ENCODE data around the gene MRPS22.
"Not testable (repeated sequence)": the region's sequence is repeated elsewhere in the genome, so short reads cannot be mapped to it uniquely, and the experiment has no call there.

MRPS22 gene

DNA sequence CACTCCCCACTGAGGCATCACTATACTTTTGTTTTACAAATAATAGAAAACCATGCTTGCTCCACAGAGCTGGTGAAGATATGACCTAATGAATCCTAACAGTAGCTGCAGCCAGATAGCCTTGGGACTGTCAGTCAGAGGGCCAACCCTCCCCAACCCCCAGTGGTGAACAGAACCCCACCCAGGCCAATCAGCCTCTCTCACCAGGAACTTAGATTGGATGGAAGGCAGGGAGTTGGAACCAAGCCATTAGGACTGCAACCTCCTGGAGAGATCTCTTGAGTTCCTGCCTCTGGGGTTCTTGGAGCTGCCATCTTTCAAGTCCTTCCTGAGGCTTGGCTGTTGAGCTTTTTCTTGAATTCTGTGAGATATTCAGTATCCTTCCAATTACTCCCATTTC is 3.0 kb upstream of the MRPS22 start:
- DNase-seq: no peak

DNA sequence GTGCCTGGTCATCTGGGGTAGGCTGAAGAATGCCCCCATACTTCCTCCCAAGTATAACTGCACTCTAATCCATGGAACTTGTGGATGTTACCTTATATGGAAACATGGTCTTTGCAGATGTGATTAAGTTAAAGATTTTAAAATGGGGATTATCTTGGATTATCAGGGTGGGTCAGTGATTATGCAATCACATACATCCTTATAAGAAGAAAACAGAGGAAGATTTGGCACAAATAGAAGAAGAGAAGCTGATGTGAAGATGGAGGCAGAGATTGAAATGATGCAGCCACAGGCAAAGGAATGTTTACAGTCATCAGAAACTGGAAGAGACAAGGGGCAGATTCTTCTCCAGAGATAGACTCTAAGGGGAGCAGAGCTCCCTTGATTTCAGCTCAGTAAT is 1.8 kb upstream of the MRPS22 start:
- no peak for DNase-seq

DNA sequence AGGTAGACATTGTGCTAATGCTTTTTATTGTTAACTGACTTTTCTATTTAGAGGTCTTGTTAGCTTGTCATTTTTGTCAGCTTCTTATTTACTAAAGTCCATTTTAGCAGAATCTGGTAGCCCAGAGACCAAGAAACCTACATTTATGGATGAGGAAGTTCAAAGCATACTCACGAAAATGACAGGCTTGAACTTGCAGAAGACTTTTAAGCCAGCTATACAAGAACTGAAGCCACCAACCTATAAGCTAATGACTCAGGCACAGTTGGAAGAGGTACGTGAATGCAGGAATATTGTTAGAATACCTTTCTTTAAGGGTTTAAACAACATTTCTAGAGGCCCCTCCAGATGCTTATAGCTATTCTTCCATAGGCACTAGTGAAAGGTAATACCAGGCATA is 3.0 kb downstream of the MRPS22 start:
- no peak for DNase-seq

DNA sequence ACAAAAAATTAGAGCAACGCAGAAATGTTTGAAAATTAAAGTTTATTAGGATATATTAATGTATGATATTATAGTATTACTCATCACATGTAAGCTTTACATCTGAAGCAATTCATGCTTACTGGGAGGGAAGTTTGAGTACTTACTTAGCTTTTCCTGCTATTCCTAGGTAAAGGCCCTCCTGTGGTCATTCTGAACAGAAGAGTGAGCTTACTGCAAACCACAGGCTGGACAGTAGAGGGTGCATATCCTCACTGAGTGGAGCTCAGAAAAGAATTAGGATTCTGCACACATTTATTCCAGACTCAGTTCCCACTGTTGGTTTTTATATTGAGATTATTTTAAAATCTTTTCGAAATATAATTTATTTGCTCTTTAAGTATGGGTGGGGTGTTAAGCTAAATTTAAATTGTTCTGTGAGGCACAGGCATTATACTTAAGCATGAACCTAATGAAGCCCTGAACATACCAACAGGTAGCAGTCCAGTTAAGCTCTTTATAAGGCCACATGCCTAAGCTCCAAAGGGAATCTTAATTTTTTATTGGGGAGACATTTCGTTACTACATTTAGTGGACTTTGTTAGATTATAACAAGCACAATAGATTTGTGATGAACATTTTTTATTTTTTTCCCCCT is 10.2 kb downstream of the MRPS22 start:
- DNase-seq: no peak

DNA sequence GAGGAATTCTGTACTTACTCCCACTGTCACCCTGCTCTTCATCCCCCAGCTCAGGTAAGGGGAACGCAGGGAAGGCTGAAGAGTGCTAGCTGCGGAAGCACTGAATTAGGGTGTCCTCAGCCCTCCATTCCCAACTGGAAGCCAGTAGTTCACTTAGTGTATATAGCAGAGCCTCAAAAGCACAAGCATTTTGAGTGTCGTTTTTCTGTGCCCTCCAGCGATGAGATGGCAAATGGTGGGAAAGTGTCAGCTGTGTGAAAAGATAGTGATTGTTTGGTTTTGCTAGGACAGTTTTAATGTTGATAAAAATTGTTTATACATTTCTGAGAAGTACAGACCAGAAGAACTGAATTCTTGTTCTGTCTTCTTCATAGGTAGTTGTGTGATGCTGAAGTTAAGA is 10.8 kb downstream of the MRPS22 start:
- DNase-seq: no peak

DNA sequence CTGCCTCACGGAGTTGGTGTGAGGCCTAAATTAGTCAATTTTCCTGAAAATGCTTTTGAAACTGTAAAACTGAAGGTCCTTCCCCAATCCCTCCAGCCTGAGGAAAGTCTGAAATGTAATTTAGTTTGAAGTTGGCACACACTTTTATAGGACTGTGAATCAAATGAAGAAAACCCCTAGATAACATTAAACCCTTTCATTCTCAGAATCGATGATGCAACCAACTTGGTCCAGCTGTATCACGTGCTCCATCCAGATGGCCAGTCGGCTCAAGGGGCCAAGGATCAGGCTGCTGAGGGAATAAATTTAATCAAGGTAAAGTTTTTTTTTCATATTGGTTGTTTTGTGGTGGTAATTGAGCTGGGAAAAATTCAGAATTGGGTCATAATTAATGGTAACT is 11.7 kb downstream of the MRPS22 start:
- DNase-seq: no peak

DNA sequence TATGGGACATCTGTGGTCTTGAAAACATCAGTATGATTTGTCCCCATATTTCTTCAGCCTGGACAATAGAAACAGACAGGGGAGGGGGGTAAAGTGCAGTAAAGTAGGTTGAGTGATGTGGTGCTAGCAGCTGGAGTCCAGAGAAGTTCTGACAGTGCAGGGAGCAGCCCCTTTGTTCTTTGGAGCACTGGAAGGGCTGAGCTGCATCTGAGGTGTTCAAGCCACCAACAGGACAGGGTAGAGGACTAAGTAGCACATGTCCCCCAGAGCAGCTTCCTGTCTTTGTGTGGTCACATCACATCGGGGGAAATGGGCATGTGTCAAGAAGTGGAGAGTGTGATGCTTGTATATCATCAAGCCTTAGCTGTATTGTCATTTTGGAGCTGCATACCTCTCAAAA is 12.1 kb downstream of the MRPS22 start:
- DNase-seq: no peak

DNA sequence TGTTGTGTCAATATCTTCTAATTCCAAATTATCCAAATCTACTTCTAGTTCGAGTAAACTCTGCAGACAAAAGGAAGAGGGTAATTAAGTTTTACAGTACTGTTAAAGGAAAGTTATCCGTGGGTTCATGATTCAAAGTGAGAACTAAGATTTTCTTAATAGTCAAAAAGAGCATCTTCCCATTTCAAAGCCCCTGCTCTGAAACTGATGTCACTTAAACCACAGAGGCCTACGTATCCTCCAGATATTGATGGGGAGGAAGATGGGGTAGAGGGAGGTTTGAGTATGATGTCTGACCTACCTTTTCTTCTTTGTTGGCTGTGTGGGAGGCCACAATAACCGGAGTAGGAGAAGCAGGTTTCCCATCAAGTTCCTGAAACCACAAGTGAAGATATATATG is 14.1 kb downstream of the MRPS22 start:
- no peak for DNase-seq

DNA sequence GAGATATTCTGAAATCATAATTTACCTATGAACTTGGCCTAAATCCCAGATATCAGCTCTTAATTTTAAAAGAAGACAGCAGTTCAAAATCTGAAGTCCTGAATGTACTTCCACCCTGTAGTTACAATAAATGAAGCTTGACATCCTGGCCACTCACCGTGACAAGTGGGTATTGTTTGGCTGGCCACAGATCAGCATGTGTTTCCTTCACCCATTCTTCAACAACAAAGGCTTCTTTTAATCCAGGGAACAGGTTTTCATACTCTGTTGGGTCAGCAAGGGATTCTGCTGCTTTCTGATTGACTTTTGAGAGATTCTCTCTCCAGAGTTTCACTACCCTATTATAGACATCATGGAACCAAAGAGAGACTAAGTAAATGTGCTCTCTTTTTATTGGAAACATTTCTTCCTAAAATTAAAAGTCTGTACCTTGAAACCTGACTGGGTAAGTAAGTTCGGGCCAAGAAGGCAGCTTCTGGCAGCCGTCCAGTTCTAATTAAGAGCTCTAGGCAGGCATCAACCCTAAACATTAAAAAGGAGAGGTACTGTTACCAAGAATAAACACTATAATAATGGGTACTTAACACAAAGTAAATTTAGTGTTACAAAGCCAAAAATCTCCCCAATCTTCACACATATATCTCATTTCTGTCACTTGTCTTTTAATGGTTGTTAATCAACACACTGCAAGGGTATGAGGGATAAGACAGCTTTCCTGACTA is 15.2 kb downstream of the MRPS22 start:
- DNase-seq: no peak

DNA sequence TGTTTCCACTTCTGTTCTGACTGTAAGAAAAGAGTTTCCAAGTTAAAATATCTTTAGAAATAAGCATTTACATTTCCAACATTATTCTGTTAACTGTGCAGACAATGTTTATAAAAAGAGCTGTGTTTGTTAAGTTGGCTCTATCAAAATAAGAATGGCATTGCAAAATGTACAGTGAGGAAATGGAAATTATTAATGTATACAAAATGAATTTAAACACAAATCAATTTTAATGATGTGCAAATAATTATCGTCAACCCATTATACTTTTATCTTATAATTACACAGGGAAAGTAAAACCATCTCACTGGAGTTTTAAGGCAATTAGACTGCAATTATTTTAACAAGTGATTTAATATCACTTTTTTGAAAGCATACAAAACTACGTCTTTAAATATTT is 17.5 kb downstream of the MRPS22 start:
- no peak for DNase-seq

DNA sequence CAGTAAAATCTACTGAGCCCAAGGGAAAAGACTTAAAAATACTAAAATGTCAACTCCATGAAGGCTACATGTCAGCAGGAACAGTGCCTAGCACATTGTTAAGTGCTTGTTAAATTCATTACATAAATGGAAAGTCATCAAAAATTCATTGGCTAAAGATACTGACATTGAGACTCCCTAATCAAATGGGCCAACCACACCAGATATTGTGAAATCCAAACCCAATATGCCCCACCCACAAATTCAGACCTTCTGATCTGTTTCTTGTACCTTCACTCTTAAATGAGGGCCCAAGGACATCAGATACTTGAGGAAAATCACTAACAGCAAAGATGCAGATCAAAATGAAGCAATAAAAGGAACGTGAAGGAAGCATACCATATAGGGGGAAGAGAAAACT is 20.7 kb downstream of the MRPS22 start:
- DNase-seq: no peak

DNA sequence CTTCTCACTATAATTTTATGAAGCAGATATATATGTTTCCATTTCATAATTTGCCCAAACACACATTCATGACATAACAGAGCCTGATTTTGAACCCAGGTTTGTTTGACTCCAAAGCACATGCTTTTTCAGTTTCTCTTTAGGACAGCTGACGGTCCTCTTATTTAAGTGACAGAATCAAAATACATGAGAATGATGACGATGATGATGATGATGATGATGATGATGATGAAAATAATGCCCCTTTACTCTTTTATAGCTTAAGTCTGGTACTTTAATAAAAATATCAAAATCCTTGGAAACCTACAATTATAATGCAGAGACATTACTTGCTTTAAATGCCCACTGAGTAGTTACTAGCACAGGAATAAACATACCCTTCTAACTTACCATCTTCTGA is 30.3 kb downstream of the MRPS22 start:
- no peak for DNase-seq

DNA sequence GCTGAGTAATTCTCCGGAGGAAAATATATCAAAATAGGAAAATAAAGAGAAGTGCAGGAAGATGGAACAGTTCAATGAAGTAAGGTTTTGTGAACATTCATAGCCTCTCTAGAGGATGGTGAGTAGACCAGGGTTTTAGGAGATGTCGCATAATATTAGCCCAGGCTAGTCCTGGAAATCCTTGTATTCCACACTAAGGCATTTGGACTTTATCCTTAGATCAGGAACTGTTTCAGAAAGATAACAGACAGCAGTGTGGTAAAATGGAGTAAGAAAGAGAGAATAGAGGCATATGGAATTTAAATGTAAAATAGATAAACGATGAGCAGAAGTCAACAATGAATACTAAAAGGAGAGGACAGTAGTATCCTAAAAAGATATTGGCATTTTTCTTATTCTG is 33.6 kb downstream of the MRPS22 start:
- no peak for DNase-seq

DNA sequence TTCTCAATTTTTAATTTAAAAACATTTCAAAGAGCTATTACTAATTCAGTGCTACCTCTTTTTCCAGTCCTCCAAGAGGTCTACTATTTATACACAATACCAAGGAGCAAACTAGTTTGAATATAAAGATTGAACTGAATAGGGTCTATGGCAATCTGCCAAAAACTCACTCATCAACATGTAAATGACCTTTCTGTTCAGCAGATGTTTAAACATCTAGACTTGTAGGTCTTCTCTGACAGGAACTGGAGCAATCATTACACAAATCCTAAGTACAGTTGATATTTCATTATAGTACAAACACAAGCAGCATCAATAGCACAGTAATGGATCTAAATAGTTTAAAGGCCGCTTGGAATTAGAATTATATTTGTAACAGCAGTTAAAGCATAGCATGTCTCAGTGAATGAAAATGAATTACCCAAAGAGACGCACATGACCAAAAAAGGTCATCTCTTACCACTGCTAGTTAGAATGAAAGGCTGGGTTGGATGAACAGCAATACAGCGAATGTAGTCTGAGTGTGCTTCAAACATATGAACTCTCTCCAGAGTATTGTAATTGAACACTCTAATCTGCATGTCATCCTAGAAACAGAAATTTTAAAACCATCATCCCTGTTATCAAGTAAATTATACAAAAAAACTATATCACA is 34.9 kb downstream of the MRPS22 start:
- DNase-seq: peak; percentile 8

DNA sequence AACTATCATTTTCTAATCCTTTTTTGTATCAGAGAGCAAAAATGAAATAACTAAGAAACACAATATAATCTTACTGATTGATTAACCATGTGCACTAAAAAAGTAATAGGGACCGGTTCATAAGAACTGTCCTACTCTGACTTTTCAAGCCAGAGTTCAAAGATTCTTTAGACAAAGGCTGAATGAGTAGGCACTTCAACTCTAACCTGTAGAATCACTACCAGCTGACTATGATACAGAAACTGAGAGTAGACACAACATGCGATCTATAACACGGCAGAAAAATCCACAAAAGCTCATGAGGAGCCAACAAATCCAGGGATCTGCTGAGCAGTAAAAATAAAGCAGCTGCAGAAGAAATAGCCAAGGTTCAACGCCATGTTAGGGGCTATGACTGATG is 36.8 kb downstream of the MRPS22 start:
- DNase-seq: no peak

DNA sequence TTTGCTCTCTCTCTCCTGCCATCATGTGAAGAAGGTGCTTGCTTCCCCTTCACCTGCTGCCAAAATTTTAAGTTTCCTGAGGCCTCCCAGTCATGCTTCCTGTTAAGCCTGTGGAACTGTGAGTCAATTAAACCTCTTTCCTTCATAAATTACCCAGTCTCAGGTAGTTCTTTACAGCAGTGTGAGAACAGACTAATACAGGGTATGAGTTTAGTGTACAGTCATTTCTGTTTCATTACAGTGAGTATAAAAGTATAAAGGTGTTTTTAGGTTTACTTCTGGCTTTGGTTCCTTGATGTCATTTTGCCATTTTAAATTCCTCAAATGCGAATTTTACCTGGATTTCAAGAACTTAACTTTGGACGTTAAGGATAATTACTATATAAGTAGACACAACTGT is 38.5 kb downstream of the MRPS22 start:
- DNase-seq: not testable (repeated sequence)

DNA sequence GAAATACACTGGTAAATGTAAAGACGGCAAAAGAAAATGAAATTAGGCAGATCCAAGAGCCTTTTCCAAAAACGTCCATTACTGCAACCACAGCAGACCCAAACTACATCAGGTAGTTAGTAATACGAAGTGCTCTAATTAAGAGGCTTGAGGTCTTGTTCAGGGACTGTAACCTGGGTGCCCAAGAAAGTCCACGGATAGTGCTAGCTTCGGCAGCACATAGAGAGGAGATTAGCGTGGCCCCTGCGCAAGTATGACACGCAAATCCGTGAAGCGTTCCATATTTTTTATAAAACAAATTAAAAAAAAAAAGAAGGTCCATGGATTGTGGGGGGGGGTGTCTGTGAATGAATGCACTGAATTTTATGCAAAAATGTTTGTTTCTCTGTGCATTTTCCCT is 44.3 kb downstream of the MRPS22 start:
- no peak for DNase-seq

DNA sequence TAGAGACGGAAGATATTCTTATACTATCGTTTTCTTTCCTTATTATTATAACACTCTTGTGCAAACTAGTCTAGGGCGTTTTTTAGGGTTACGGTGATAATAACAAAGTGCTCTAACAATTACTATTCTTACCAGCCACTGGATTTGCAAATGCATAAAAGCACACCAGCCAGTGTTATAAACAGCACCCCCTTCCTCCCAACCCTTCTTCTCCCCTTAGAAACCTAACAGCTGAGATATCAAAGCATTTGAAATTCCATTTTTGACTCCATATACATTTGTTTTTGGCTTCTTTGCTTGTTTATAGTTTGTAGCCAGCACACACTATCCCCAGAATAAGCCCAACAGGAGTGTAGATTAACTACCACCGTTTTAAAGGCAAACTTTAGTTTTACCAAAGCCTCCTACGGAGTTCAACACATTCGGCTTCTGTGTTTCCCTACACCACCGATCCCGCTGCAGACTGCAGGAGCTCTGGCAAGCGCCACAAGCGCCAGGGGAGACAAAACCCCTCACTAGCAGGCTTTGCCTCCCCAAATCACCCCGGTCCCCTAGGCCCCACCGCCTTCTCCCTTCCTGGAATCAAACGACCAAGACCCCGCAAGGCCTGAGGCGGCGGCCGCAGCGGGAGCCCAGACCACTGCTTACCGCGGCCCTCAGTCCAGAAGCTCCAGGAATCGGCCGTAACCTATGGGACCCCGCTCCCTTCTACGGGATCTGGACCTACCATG is 45.2 kb downstream of the MRPS22 start:
- no peak for DNase-seq

DNA sequence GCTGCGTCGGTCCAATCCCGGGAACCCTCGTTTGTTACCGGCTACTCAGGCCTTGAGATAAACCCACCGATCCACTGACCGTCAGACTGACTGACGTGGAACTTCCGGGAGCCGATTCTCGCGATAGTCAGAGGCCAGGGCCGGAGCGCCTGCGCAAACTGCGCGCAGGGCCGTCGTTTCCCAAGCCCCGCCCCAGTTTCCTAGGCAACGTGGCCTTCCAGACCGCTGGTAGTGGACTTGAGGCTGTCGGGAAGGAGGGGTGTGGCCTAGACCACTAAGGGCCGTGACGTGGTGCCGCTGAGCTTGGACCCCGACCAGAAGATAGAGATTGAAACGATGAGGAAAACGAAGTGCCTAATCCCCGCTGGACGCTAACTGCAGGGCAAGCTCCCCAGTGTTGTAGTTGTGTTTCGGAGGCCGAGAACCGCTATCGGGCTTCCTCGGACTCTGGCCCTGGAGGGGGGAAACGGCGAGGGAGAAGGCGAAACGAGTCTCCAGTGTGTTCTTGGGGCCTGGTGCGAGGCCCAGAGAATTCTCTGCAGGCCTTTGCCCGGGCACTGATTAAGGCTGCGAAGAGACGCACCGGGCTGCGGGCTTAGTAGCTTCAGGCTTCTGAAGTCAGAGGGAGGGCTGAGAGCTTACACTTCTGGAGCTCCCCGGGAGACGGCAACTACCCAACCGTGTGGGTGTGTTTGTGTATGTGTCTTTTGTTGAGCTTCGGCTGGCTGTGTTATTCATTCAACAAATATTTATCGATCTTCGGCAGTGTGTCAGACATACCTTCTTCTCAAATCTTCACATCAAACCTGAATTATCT is 45.9 kb downstream of the MRPS22 start, which contains the start of gene COPB2:
TSS of gene COPB2 (minus strand) at position 96 of the 817 bp plus-strand sequence. CDS start 97 bp downstream, outside the sequence.
- peak; percentile 98 for DNase-seq

DNA sequence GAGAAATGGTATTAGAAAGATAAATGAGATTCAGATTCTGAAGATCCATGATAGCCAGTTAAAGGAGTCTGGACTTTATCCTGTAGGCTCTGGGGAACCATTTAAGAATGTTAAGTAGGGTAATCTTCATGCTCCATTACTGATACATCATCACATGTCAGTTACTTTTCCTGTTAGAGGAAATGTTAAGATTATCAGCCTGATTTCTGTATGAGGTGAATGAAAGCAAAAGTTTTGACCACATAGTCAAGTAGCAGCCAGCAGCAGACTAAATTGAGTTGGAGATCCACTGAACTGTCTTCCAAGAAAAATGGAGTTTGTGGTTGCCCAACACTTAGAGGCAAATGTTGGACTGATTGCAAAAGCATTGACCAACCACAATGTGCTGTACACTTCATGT is 50.3 kb downstream of the MRPS22 start:
- no peak for DNase-seq

DNA sequence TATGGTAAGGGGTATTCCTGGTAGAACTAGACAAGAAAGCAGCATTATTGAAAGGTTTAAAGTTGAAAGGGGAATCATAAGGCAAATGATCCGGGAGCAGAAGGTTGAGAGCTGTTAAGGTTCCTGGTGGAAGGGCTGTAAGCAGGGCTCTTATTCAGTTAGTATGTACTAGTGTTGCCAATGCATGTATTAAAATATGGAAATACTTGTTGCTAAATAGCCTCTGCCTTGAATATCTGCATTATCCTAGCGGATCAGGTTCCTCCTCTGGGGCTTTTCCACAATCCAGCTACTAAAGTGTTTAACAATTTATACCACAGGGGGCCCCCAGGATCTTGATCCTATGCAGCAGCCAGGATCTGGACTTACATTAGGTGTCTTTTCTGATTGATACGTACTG is 52.9 kb downstream of the MRPS22 start:
- no peak for DNase-seq

DNA sequence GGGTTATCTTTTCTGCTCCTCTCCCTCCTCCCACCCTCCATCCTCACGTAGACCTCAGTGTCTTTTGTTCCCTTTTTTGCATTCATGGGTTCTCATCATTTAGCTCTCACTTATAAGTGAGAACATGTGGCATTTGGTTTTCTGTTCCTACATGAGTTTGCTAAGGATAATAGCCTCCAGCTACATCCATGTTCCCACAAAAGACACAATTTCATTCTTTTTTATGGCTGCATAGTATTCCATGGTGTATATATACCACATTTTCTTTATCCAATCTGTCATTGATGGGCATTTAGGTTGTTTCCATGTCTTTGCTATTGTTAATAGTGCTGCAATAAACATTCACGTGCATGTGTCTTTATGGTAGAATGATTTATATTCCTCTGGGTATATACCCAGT is 57.3 kb downstream of the MRPS22 start:
- not testable (repeated sequence) for DNase-seq

All from NCI-H446 treated with DMSO at 0.1 percent for 48 hours (cell line).